Measurements from ENCODE around the gene SLC9A9. TPM values are rescaled to one million over a fixed set of nuclear protein-coding genes. Genes with fewer than 3 reads are reported as not detected.

Gene SLC9A9
- polyA plus RNA-seq, 1 of the 3 experiments (the other 2 are of a cell fraction) = 0.05 TPM

GRCh38 chr3:143389388-143389787, 458.9 kb downstream of the SLC9A9 start:
- TF ChIP-seq EP300 (IDR thresholded peaks at IDR 0.05; ENCODE audit: borderline replicate concordance in 1 of 2, low read depth in 1 of 2, low read length in 1 of 2) (no peak), PBX3 (IDR thresholded peaks at IDR 0.05) (no peak), REST (IDR thresholded peaks at IDR 0.05; ENCODE audit: low read depth, low read length) (no peak)
- TF ChIP-seq, protein P1, sequence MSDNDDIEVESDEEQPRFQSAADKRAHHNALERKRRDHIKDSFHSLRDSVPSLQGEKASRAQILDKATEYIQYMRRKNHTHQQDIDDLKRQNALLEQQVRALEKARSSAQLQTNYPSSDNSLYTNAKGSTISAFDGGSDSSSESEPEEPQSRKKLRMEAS (IDR thresholded peaks at IDR 0.05; ENCODE audit: low read depth) = no peak
- H3K4me1 ChIP-seq (ENCODE audit: control insufficient read depth in 1 of 2, insufficient read depth in 2 of 2, low read depth in 1 of 2, low read length in 1 of 2) = no peaks in the 10 kb centered on the region

DNA sequence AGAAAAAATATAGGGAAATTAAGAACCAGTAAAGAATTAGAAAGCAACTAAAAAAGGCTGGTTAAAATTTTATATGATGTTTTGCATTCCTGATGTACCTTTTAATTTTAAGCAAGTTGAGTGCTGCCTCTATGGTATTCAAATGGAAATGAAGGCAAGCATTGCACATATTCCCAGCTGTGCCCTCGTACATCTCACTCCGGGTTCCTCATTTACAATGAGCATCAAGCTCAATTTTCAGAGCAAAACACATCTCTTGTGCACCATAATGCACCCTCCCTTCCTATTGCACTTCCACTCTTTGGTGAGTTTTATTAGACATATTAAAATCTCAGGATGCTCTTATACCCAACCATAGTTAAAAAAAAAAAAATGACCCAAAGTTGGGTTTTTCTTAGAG, 460.8 kb downstream of the SLC9A9 start:
- POLR2A ChIA-PET = no interaction called here
- Histone ChIP-seq H2AFZ (ENCODE audit: low read depth) (no peak overlapping the region), H4K20me1 (ENCODE audit: insufficient read depth) (no peaks in the 10 kb centered on the region), H3K4me3 (ENCODE audit: low read depth in 2 of 2, low read length in 1 of 2) (no peak overlapping the region), H3K4me1 (ENCODE audit: control insufficient read depth in 1 of 2, insufficient read depth in 2 of 2, low read depth in 1 of 2, low read length in 1 of 2) (no peaks in the 10 kb centered on the region), H3K9ac (no peak overlapping the region), H3K79me2 (ENCODE audit: insufficient read depth) (no peaks in the 10 kb centered on the region), H3K4me2 (no peak overlapping the region), H3K27me3 (ENCODE audit: insufficient read depth) (peaks cover 14% of the 10 kb centered on the region), H3K9me2 (no peaks in the 10 kb centered on the region), H3K9me3 (no peaks in the 10 kb centered on the region), H3K36me3 (replicated peaks in 1 of 2; ENCODE audit: control insufficient read depth in 1 of 2, insufficient read depth in 2 of 2, low read length in 1 of 2) (no peaks in the 10 kb centered on the region), H3F3A (replicated peaks; ENCODE audit: insufficient read depth) (no peaks in the 10 kb centered on the region), H3K27ac (ENCODE audit: low read depth in 2 of 2, low read length in 1 of 2) (no peak overlapping the region)
- TF ChIP-seq YY1 (IDR thresholded peaks at IDR 0.05; ENCODE audit: low read depth) (no peak), TAF1 (IDR thresholded peaks at IDR 0.05; ENCODE audit: borderline replicate concordance, low read depth, low read length) (no peak), REST (IDR thresholded peaks at IDR 0.05; ENCODE audit: low read depth, low read length) (no peak), TCF12 (IDR thresholded peaks at IDR 0.05) (no peak), FOXM1 (IDR thresholded peaks at IDR 0.05; ENCODE audit: low read depth) (no peak), FOXJ3 (CRISPR knock-in tag; IDR thresholded peaks at IDR 0.05) (no peak), GATA2 (CRISPR knock-in tag; IDR thresholded peaks at IDR 0.05) (no peak), SMC3 (IDR thresholded peaks at IDR 0.05; ENCODE audit: low read depth, low read length) (no peak), RXRA (IDR thresholded peaks at IDR 0.05; ENCODE audit: borderline replicate concordance, low read depth) (no peak), NRF1 (IDR thresholded peaks at IDR 0.05; ENCODE audit: low read depth, low read length) (no peak), FOSL2 (IDR thresholded peaks at IDR 0.05; ENCODE audit: borderline replicate concordance, low read depth) (no peak)
- TF ChIP-seq, protein P1 (IDR thresholded peaks at IDR 0.05; ENCODE audit: low read depth) = no peak
- CTCF ChIA-PET = no interaction called here
- WGBS (ENCODE audit: low lambda C conversion rate) = 0% methylated on average over 2 of the region's 2 CpGs
- no peak for DNase-seq

More at GRCh38 chr3:143389388-143389787, 458.9 kb downstream of the SLC9A9 start:
- Histone ChIP-seq H3F3A (replicated peaks; ENCODE audit: insufficient read depth) (no peaks in the 10 kb centered on the region), H3K36me3 (replicated peaks in 1 of 2; ENCODE audit: control insufficient read depth in 1 of 2, insufficient read depth in 2 of 2, low read length in 1 of 2) (no peaks in the 10 kb centered on the region), H3K27ac (ENCODE audit: low read depth in 2 of 2, low read length in 1 of 2) (no peak overlapping the region), H3K4me3 (ENCODE audit: low read depth in 2 of 2, low read length in 1 of 2) (no peak overlapping the region), H3K4me2 (no peak overlapping the region), H3K79me2 (ENCODE audit: insufficient read depth) (no peaks in the 10 kb centered on the region), H4K20me1 (ENCODE audit: insufficient read depth) (no peaks in the 10 kb centered on the region), H3K27me3 (ENCODE audit: insufficient read depth) (peaks cover 14% of the 10 kb centered on the region), H3K9ac (no peak overlapping the region), H3K9me2 (no peaks in the 10 kb centered on the region), H3K9me3 (no peaks in the 10 kb centered on the region), H2AFZ (ENCODE audit: low read depth) (no peak overlapping the region)
- whole genome bisulfite sequencing (ENCODE audit: low lambda C conversion rate) = 22% methylated on average over 2 of the region's 2 CpGs
- no peak for DNase-seq
- ChIA-PET POLR2A (no interaction called here), CTCF (no interaction called here)

Measured in SK-N-SH (cell line).